22Rv1 (cell line): ENCODE measurements around the gene AKIRIN2.

ENCODE experiments used
- H3K27ac ChIP-seq: fragments of 450-650 bp; 2 replicates; pipeline ENCODE4 v1.5.1; 2017
- ZFX ChIP-seq: fragments of 450-650 bp; IDR thresholded peaks from 2 replicates; pipeline ENCODE4 v1.6.1; 2017; ENCODE audit warnings: antibody characterized with exemption, borderline replicate concordance
- TF ChIP-seq, protein P1 (sequence below): fragments of 450-650 bp; IDR thresholded peaks from 2 replicates; pipeline ENCODE4 v1.5.1; 2017; ENCODE audit warnings: mild to moderate bottlenecking

Gene AKIRIN2

DNA sequence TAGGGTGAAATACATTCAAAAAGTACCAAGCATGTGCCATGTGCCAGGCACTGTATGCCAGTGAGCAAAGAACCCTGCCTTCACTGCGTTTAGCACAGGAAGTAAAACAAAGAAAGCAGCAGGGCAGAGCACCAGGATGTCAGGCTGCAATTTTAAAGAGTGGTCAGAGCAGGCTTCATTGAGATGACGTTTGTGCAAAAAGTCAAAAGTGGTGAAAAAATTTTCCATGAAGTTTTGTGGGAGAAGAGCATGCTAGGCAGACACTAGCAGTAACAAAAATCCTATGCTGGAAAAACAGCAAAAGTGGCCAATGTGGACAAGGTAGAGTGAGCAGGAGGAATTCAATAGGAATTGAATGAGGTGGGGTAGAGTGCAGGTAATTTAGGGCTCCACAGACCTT, 31.3 kb downstream of the AKIRIN2 start:
- no peak overlapping the region for H3K27ac ChIP-seq

DNA sequence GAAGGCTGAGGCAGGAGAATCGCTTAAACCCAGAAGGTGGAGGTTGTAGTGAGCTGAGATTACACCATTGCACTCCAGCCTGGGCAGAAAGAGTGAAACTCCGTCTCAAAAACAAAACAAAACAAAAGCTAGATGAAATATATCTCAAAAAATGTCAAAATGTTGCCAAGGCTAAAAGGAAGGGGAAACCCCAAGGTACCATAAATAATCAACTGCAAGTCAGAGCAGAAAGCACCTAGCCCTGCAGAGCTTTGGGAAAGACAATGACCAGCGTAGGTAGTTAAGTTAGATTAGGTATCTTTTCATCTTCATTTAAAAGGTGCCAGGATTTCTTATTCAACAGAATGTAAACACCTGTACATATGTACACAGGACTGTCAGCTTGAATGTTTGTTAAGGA, 33.0 kb downstream of the AKIRIN2 start:
- H3K27ac ChIP-seq: no peak overlapping the region
- TF ChIP-seq, protein P1, sequence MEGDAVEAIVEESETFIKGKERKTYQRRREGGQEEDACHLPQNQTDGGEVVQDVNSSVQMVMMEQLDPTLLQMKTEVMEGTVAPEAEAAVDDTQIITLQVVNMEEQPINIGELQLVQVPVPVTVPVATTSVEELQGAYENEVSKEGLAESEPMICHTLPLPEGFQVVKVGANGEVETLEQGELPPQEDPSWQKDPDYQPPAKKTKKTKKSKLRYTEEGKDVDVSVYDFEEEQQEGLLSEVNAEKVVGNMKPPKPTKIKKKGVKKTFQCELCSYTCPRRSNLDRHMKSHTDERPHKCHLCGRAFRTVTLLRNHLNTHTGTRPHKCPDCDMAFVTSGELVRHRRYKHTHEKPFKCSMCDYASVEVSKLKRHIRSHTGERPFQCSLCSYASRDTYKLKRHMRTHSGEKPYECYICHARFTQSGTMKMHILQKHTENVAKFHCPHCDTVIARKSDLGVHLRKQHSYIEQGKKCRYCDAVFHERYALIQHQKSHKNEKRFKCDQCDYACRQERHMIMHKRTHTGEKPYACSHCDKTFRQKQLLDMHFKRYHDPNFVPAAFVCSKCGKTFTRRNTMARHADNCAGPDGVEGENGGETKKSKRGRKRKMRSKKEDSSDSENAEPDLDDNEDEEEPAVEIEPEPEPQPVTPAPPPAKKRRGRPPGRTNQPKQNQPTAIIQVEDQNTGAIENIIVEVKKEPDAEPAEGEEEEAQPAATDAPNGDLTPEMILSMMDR: no peak
- TF ChIP-seq ZFX: no peak

More for the DNA sequence above, 31.3 kb downstream of the AKIRIN2 start:
- TF ChIP-seq ZFX: no peak

DNA sequence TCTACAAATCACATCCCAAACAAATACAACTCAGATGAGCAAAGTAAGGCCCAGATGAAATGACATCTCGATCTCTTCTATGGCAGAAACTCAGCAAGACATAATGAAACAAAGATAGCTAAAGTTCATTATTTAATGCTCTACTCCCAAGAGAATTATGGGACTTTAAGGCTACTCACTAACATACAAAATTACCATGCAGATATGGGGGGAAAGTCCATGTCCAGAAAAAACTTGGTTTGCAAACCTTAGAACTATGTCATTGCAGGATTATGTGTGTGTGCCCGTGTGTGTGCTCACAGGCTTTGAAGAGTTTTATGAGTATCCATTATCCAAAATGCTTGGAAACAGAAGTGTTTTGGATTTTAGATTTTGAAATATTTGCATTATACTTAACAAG, 34.0 kb downstream of the AKIRIN2 start:
- no peak for TF ChIP-seq ZFX
- TF ChIP-seq, protein P1: no peak

DNA sequence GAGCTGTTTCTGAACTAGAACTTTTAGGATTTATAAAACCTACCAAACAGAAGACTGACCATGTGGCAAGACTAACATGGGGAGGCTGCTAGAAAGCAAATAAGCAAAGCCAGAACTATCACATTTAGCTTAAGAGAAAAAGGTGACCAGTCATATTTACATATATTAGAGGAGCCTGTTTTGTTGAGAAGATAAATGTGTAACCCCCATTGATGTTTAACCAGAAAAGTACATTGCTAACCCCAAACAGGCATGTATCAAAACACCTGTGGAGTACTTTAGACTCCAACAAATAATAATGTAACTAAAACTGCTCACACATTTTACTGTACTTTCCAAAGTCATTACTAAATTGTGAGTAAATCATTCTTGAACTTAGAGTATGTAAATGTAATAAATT, 35.0 kb downstream of the AKIRIN2 start:
- H3K27ac ChIP-seq: no peak overlapping the region
- TF ChIP-seq ZFX: no peak
- TF ChIP-seq, protein P1: no peak

More for the DNA sequence above, 34.0 kb downstream of the AKIRIN2 start:
- H3K27ac ChIP-seq: no peak overlapping the region

DNA sequence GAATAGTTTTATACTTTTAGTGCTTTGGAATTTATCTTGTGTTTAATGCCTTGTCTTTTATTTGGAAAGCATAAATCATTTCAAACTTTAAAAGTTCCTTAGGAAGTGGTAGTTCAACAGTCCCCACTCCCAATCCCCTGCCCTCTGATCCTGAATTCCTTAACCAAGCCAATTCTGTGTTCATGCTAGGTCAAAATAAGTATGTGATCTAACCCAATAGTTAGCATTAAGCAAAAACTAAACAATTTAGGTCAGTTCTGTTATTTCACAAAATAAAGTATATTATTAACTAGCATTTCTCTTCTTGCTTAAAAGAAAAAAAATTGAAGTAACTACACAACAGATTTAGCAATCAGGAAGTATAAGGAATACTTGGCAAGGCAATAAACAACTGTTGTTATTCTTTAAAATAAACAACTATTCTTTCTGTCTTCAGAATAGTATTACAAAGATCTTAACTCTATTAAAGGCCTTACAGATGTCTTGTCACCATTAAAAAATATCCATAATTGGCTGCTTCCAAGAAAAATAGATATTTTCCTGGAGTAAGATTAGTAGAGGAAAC, 37.0 kb downstream of the AKIRIN2 start:
- TF ChIP-seq ZFX: no peak
- TF ChIP-seq, protein P1: no peak
- H3K27ac ChIP-seq: no peak overlapping the region

DNA sequence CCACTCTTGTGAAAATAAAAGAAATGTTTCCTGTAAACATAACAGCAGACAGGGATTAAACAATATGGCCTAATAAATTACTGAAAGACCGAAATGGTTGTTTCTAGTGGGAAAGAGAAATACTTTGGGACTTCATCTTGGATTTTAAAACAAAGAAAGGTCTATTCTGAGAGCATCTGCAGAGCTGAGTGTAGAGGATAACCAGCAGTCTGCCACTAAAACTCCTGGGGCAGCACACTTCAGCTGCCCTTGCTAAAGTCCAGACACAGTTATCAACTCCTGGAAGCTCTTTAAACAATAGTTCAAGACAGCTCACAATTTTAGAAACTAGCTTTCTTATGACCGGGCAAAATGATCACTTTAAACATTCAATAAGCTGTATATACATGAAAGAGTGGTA, 38.6 kb downstream of the AKIRIN2 start:
- H3K27ac ChIP-seq: no peak overlapping the region
- TF ChIP-seq, protein P1: no peak
- no peak for TF ChIP-seq ZFX

DNA sequence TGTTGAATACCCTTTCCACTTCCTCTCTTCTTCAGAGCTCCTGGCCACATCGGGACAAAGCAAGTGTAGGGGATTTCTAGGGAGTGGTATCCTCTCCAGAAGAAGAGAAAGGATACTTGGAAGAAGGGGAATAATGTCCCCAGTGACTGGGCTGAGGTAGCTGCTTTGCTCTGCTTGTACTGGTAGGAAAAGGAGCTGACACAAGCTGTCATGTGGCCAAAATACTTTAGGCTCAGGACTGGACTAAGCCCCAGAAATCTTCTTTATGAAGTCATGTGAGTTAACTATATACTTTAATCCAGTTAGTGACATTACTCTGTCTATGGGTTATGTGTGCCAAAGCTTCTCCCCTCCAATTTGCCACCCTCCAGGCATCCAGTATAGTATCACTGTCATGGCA, 40.5 kb downstream of the AKIRIN2 start:
- TF ChIP-seq, protein P1: no peak
- TF ChIP-seq ZFX: no peak
- no peak overlapping the region for H3K27ac ChIP-seq

DNA sequence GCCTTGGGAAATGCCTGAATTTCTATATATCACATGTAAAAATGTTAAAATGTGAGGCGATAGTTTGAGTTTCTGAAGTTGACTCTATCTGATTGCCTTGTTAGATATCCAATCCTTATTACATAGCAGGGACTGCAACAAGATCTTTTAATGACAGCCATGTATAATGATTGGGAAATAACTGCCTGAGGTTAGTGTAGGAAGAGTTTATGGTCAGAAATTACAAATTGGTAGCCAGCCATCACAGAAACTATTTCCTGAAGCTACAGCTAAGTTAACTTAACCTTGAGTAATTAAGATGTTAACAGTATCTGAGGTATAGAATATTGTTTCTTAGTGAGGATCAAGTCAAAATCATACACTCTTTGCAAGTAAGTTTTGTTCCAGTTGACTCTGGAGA, 41.0 kb downstream of the AKIRIN2 start:
- no peak overlapping the region for H3K27ac ChIP-seq
- TF ChIP-seq, protein P1: no peak
- TF ChIP-seq ZFX: no peak
